ENCODE data around the gene ELF5.

- peak; percentile 88 for TF ChIP-seq CTCF (conservative IDR thresholded peaks at IDR 0.05)
- no peak for TF ChIP-seq ZFX (IDR thresholded peaks at IDR 0.05)
These were observed 20.7 kb downstream of the ELF5 start for GRCh38 chr11:34492806-34493414.

All from C4-2B (cell line).